ENCODE measurements around the gene SLC17A8.

SLC17A8 gene

DNA sequence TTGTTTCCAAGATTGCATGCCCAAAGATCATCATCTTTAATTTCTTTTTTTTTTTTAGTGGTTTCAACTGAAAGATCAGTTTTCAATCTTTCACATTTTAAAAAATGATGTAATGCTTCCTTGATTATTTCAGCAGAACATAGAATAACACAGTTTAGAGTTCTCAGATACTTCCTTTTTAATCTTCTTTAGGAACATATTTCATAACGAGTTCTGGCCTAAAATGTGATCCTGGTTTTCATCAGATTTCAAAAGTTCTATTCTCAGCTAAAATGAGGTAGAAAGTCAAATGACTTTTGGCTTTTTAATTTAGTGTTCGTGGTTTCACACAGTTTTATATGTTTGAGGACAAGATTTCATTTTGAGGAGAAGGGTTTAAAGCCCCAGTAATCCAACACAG is 76.8 kb downstream of the SLC17A8 start:
- DNase-seq, result no peak

DNA sequence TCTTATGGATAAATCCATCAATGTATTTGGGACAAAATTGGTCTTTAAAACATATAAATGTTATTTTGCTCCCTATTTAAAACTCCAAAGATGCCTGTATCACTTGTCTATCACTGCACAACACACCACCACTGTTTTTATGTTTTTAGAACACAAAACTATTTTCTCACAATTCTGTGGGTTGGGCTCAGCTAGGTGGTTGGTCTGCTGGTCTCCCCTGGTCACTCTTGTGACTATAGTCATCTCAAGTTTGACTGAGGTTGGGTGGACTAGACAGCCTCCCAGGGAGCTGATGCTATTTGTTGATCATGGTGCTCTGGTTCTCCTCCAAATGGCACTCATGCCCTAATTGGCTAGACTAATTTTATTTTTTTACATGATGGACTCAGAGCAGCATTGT is 77.3 kb downstream of the SLC17A8 start:
- no peak for DNase-seq

DNA sequence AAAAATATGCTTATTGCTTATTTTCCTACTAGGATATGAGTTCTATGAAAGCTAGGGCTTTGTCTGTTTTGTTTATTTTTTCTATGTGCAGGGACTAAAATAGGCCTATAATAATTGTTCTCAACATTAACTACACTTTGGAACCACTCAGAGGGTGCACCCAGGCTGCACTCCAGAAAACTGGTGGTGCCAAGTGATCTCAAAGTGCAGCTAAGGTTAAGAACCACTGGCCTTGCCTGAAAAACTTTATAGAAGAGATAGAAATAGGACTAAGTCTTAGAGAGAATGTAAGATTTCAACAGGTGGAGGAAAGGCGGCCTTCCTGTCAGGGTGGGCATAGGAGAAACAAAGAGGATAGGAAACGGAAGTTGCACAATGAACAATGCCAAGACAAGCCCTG is 79.1 kb downstream of the SLC17A8 start:
- no peak for DNase-seq

DNA sequence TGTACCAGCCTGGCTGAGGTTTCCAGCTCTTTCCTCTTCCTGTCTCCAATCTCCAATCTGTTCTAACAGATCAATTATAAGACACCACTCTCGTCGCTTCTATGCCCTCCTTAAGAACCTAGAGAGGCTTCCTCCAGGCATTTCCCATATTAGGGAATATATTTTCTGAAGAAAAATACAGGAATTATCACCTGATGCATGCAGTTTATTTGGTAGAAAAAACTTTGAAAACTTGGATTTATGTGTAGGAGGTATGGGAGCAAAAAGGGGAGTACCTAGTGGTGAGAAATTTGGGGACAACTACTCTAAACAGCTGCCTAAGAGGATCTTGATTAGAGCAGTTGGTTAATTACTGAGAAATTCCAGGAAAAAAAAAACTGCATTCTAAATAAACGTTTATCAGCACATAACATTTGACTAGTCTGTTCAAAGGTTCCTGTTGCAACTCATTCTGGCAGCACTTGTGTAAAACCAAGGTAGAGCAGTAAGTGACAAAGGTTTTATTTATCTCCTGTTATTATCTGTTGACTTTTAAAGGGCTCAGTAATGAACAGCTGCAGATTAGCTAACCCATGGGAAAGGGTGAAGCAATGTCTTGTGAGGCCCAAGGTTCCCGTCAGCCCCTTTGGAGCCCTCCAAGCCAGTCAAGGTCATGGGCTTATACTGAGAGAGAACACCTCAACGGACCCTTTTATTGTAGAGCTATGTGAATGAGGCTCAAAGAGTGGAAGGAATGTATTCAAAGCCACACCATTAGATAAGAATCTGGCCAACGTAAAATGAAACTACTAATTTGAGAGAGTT is 80.4 kb downstream of the SLC17A8 start:
- no peak for DNase-seq

DNA sequence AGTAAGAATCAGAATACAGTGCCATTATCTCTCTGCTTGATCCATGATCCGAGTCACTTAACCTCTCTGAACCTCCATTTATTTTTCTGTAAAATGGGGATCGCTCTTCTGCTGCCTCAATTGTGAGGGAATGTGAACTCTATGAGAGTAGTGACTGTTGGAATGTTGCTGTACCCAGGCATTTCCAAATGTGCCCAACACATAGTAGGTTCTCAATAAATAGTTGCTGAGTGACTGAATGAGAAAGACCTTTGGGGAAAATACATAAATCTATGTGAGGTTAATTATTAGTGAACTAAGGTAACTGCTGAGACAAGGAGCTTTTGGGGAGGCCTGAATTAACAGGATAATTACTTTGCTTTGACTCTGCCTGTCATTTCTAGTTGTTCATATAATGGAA is 82.9 kb downstream of the SLC17A8 start:
- no peak for DNase-seq

DNA sequence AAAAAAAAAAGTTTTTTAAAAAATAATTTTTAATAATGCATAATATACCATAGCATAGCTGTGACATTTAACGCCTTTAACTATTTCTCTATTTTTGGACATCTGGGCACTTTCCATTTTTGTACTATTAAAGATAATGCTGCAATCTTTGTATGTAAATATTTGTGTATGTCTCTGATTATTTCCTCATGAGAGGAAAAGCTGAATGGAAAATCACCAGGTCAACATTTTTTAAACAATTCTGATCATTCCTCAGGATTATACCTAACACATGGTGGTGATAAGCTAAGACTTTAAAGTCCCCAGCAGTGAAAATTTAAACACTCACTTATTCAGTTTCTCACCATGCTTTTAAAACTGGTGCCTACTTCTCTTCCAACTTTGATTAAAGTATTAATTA is 85.5 kb downstream of the SLC17A8 start:
- no peak for DNase-seq

DNA sequence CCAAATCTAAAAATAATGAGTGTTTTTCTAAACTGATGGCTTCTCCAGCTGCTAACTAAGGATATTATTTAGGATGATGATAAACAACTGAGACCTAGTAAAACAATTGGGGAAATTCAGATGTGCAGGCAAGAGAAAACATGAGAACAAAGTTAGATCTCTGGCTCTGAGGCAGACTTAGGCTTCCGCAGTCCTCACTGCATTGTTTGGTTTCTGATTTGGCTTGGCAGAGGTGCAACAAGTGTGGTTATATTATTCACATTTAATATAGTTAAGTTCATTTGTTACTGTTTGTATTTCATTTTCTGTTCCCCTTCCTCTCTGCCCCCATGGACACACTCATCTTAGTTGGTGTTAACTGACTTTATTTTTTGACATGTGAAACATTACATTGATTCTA is 86.6 kb downstream of the SLC17A8 start:
- DNase-seq, result no peak

DNA sequence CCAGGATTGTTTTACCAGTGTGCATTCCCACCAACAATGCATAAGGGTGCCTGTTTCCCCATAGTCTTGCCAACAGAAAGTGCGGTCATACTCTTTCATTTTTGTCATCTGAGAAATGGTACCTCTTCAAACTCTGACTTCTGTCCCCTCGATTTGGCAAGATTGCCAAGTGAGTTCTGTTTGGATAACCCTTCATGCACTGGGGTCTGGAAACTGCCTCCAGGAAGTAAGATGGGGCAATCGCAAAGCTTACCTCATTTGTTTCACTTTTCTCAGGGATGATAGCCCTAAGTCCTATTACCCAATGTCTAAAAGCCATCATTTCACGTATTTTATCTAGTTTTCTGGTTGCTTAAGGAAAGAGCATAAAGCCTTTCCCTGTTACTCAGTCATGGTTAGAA is 88.2 kb downstream of the SLC17A8 start:
- no peak for DNase-seq

DNA sequence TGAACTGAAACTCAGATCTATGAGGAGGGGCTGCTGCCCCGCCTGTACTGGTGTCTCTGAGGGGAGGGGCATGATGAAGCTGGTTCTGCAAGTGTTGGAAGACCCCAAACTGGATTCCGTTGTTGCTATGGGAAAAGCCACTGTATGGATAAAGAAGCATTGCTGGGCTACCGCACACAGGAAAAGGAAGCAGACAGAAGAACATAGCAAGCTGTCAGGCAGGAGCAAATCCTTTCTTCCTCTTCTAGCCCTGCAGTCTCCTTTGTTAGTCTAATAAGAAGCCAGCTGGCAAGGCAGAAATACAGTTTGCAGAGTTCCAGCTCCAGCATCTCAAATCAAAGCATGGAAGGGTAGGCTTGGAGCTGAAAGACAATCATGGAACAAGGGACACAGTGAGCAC is 90.5 kb downstream of the SLC17A8 start:
- DNase-seq, result no peak

DNA sequence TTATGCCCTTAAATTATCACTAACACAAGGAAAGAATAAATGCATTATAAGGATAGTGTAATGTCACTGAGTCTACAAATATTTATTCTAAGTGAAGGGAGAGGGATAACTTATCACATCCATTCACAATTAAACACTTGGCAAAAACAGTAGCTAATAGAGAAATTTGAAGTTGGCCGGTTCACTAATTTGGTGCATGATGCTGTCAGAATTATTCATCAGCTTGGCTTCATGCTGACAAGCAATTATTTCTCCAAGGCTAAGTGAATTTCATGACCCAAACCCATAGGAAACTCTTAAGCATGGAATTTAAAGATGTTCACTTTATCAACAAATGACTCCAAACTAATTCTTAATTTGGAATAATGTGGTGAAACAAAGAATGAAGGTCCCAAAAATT is 91.8 kb downstream of the SLC17A8 start:
- no peak for DNase-seq

DNA sequence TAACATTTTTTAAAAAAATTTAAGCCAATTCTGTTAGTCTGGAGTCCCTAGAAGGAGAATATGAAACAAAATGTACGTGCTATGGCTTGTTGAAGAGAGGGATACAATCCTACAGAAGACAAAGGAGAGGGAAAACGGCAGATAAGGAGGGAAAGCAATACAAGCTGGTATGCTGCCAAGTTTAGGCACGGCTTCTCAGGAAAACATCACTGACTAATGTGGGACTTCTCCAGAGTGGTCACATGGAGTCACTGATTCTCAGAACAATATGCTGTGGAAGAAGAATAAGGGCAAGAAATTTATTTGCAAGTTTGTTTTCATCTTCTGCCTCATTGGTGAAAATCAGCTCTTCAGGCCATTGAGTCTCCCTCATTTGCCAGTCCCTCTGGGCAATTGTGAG is 93.9 kb downstream of the SLC17A8 start:
- no peak for DNase-seq

DNA sequence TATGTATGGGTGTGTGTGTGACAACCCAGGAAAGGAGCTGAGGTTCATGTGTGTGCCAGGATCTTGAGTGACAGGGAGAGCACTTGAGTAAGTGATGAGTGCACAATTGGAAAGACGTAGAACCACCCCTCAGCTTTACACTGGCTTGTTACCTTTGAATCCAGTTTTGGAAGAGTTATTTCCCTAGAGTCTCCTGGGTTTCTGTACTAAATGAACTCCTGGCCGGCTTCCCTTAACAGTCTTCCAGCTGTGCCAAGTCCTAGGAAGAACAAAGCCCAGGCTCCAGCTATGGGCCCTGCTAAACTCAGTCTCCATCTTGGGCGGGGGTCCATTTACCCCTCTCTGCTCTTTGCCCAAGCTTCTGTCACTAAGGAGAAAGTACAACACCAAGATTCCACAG is 97.1 kb downstream of the SLC17A8 start:
- DNase-seq, result no peak

DNA sequence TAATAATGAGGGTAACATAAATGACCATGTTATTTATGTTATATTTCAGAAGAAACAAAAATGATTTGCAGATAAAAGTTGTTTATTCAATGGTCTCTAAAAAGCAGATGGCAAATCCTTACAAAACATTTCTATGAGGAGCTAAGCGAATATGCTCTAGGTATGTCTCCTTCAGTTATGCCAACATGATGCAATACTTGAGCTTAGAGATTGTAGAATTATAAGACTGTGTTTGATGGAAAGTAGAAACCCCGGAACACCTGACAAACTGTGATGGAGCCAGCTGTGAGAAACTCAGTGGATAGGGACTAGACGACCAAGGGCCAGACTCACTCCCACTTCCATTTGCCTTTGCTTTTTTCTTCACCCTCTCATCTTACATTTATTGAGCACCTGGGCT is 99.0 kb downstream of the SLC17A8 start:
- DNase-seq, result no peak

DNA sequence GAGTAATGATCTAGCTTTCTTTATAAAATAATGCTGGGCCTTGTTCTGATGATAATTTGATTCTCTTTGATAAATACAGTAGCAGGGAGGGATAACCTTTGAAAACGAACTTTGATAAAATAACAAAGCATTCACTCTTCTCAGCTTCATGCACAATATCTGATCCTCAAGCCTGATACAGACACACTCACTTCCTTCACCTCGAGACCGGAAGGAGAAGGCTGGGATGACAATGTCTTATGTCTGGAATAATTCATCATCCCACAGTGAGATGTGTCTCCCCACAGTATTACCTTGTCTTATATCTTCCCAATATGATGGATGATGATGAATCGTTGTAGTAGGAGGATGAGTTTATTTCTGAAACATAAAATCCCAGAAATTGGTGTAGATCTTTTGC is 101.3 kb downstream of the SLC17A8 start:
- DNase-seq, result no peak

DNA sequence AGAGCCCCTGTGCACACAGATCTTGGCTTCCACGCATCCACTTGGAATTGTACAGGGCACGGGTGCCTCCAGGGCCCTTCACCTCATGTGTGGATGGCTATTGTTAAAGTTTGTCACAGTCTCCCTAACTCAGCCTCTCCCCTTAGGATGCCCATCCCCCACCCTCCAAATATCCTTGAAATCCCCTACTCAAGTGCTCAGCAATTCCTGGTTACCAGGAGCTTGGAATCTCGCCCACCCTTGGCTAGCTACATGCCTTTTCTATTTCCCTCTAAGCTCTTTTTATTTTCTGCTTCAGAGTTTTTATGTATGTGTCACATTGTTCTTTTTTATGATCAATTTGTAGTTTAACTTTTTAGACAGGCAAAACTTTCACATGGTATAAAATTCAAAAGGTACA is 103.8 kb downstream of the SLC17A8 start:
- no peak for DNase-seq

DNA sequence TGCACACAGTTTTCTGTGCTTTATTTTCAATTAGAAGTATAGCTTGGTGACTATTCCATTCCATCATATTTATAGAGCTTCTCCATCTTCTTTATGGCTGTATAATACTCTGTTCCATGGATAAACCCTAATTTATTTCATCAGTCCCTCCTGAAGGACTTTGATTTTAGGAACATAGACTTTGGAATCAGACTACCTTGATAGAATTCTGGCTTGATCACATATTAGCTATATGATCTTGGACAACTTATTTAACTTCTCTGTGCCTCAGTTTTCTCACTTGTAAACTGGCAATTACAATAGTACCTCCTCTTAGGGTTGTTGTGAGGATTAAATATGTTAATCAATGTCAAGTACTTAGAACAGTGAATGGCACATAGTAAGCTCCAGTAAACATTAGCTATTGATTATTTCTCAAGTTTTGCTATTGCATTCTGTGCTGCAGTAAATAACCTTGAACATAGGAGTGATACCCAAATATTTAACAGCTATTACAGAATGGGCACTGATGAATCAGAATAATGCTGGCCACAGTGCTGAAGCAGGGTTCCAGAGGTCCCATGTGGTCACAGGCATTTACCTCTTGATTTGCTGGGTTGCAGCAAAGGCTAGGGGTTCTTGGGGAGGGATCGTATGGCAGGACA is 104.6 kb downstream of the SLC17A8 start:
- DNase-seq, result no peak

DNA sequence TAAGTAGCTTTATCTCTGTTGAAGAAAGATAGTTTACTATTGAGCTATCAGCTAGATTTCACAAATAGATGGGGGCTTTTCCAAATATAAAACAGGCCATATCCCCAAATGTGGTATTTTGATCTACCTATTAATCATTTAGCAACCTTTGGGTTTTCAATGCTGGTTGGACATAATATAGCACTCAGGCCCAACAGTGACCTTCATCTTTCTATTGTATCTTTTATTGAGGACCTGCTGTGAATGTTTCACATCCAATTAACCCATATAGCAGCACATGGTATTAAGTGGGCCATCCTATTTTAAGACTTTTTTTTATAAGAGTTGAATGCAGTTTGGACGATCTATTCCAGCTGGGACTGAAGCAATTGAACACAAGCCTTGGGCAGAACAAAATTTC is 106.8 kb downstream of the SLC17A8 start:
- DNase-seq, result no peak

DNA sequence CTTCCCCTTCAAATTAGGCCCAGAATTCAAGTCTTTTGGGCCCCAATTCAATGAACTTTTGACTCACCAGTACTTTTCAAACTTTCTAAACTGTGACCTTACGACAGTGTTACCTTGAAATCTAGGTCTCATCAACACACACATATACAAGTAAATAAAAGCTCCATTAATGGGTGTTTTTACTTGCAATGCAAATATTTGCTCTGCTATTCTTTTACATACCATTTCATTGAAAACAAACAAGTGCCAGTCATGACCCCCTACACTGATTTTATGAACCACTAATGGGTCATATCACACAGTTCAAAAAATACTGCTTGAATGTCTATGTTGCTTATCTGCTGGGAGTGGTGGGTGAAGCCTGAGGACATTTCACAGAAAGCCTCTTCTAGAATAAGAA is 107.7 kb downstream of the SLC17A8 start:
- no peak for DNase-seq

DNA sequence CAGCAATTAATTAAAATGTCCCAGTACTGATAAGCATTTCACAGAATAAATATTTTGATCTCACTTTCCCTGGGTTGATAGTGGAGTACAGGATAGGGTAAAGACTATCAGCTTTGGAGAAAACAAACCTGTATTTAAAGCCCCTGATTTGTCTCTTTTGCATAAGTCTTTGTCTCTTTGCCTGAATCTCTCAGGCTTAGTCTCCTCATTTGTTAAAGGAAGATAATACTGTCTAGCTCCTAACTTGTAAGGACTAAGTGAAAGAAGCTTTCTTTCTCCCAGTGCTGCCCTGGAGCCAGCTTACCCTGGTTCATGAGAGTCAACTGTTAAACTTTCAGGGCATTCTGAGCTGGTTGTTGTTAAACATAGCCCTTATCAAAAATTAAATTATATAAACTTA is 111.3 kb downstream of the SLC17A8 start:
- DNase-seq, result no peak

Measured in CD4-positive, alpha-beta T cell treated with Interferon gamma for 1 hour (primary cell).